ENCODE results near the gene RASAL2. TPM values are rescaled to one million over a fixed set of nuclear protein-coding genes. Genes with fewer than 3 reads are reported as not detected.

RASAL2 gene
- total RNA-seq: 10 to 100 TPM; 17.9 to 27.3 (median 23.5) TPM

- no peaks in the 10 kb centered on the region for H3K27me3 ChIP-seq
- no peaks in the 10 kb centered on the region for H3K36me3 ChIP-seq
- peak; percentile 66 to 69 for DNase-seq
- H3K4me3 ChIP-seq (replicated peaks in 1 of 3): peak within 1 kb of the TSS; percentile 72 to 89 (median 86)
- intact Hi-C loops (cut with DNase I): no loop called here
- H3K9me3 ChIP-seq: no peaks in the 10 kb centered on the region
- 0% methylated on average over 13 to 46 of the region's 82 CpGs for WGBS, 2 donors
- TF ChIP-seq CTCF (IDR thresholded peaks at IDR 0.05) (peak in 2 of 6 experiments; percentile 12 to 29), POLR2A (IDR thresholded peaks at IDR 0.05) (peak in 1 of 2 donors; percentile 55)
- peak within 1 kb of the TSS; percentile 65 to 94 (median 83) for H3K27ac ChIP-seq
- H3K4me1 ChIP-seq: peaks cover 6 to 9% of the 10 kb centered on the region in 2 donors
Observed at GRCh38 chr1:178093951-178094738, at the start of gene RASAL2. Gene RASAL2 (plus strand): TSS chr1:178094104. CDS start chr1:178094493, 389 bp downstream.

- Histone ChIP-seq H3K4me3 (replicated peaks in 1 of 3) (no peak overlapping the region), H3K4me1 (no peaks in the 10 kb centered on the region), H3K27ac (no peak overlapping the region), H3K27me3 (no peaks in the 10 kb centered on the region), H3K36me3 (no peaks in the 10 kb centered on the region), H3K9me3 (no peaks in the 10 kb centered on the region)
- no peak for DNase-seq
- TF ChIP-seq POLR2A (IDR thresholded peaks at IDR 0.05): no peak
- TF ChIP-seq CTCF (IDR thresholded peaks at IDR 0.05): no peak
- intact Hi-C loops (cut with DNase I): no loop called here
- WGBS, 2 donors: 36 to 80% methylated on average over 1 of the region's 1 CpG
Observed at GRCh38 chr1:178046591-178047270, 47.2 kb upstream of the RASAL2 start.

- Histone ChIP-seq H3K36me3 (no peaks in the 10 kb centered on the region), H3K27me3 (no peaks in the 10 kb centered on the region), H3K27ac (no peak overlapping the region), H3K4me3 (replicated peaks in 1 of 3) (no peak overlapping the region), H3K4me1 (no peaks in the 10 kb centered on the region), H3K9me3 (no peaks in the 10 kb centered on the region)
- no peak for TF ChIP-seq CTCF (IDR thresholded peaks at IDR 0.05)
- TF ChIP-seq POLR2A (IDR thresholded peaks at IDR 0.05): no peak
- DNase-seq: no peak
- intact Hi-C loops (cut with DNase I): no loop called here
- WGBS, 2 donors: 68 to 88% methylated on average over 2 of the region's 2 CpGs
Observed at GRCh38 chr1:178047403-178048093, 46.4 kb upstream of the RASAL2 start.

- H3K27me3 ChIP-seq: no peaks in the 10 kb centered on the region
- no peak overlapping the region for H3K4me3 ChIP-seq (replicated peaks in 1 of 3)
- H3K9me3 ChIP-seq: no peaks in the 10 kb centered on the region
- H3K36me3 ChIP-seq: no peaks in the 10 kb centered on the region
- no peak for DNase-seq
- H3K4me1 ChIP-seq: peaks cover 0 to 4% of the 10 kb centered on the region in 2 donors
- H3K27ac ChIP-seq: no peak overlapping the region
- TF ChIP-seq CTCF (IDR thresholded peaks at IDR 0.05) (no peak), POLR2A (IDR thresholded peaks at IDR 0.05) (no peak)
- WGBS, 2 donors: 88 to 100% methylated on average over 1 of the region's 1 CpG
- intact Hi-C loops (cut with DNase I): no loop called here
Observed at GRCh38 chr1:178048426-178048825, 45.5 kb upstream of the RASAL2 start.

Data from thyroid gland (tissue), 4 donors.